Ramos (cell line): Measurements from ENCODE around the gene NRG3.

ENCODE experiments used
- in situ Hi-C: fragments of 300-500 bp; cut with MboI; formaldehyde crosslinking; loops from one replicate; pipeline ENCODE4 v1.14.3; 2022; ENCODE audit warnings: low sequenced_read_pairs; ENCODE audit not compliant: unreplicated experiment

NRG3 gene

DNA sequence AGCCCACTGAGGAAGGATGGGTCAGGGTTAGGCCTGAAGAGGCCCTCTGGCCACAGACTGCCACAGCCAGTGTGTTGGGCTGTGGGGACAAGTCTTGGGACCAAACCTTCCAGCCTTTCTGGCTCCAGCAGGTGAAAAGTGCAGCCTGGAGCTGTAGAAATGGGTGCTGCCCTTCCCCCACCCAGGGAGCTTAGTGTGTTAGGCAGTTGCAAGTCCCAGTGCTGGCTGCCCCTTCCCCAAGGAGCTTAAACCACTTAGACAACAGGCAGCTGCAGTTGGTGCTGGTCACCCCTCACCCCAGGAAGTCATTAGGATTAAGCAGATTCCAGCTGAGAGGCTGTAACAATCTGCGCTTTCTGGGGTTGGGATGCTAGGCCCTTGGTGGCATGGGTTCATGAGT is 563.3 kb downstream of the NRG3 start:
- in situ Hi-C loops: no loop called here

DNA sequence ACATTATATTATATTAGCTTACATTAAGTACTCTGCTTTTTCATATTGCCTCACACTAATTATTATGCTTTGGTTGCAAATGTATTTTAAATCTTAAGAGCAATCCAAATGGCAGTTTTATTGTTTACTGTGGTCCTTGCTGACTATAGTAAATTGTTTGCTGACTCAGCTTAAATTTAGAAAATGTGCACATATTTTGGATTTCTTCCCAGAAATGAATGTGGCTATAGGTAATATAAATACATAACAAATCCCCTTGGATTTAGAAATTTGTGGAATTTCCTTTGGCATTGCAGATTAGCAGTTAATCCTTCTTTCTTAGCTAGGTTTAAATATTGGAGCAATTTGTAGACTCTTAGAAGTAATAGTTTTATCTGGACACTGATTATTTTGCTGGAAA is 565.8 kb downstream of the NRG3 start:
- in situ Hi-C loops: no loop called here

DNA sequence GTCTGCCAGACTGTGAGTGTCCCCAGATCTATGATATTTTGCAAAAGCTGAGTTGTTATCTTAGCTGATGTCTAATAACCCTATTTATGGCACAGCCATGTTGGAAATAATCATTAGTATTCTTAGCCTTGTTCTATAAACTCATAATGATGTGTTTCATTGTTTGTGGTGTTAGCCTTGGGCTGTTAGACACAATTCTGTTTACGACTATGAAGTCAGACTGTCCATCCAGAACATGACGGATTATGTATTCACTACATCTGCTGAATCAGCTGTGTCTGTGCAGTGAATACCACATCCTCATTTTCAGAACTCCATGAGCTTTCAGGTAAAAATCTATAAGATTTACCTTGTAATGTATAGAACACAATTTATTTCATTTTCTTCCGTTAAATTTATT is 577.1 kb downstream of the NRG3 start:
- in situ Hi-C loops: no loop called here

DNA sequence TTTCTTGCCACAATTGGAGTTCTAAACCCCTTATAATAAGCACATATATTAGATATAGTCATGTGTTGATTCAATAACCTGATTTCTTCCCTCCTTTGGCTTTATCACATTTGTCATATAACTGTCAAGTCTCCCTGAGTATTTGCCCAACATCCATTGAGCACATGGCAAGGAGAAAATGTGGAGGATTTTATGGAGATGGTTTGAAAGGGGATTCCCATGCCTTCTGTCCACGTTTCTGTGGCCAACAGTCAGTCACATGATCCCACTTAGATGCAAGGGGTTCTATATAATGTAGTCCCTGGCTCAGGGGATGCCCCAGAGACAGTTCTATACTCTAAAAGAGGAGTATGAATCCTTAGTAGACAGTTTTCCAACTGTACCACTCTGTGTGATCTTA is 577.7 kb downstream of the NRG3 start:
- in situ Hi-C loops: no loop called here

DNA sequence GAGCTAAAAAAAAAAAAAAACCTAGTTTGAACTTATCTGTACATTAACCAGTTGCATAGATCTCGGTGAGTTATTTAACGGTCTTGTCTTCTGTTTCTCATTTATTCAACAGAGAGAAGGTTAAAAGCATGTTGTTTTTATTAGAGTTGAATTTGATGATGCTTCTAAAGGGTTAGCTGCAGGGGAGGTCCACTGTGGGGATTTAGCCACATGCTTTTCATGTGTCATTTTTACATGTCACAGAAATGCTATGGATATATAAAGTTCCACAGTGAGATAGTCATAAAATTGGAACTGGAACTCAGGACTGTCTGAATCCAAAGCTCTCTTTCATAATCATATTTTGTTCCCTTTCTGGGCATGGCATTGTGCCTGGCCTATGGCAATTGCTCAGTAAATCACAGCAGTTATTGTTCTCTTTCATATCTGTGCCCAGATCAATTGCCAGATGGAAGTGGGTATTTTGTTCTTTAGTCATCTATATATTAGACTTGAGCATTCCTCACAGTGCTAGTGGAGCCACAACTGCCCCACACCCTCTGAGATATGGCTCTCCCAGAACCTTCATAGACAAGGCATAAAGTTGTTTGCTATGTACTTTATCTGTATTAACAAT is 578.8 kb downstream of the NRG3 start:
- in situ Hi-C loops: no loop called here

DNA sequence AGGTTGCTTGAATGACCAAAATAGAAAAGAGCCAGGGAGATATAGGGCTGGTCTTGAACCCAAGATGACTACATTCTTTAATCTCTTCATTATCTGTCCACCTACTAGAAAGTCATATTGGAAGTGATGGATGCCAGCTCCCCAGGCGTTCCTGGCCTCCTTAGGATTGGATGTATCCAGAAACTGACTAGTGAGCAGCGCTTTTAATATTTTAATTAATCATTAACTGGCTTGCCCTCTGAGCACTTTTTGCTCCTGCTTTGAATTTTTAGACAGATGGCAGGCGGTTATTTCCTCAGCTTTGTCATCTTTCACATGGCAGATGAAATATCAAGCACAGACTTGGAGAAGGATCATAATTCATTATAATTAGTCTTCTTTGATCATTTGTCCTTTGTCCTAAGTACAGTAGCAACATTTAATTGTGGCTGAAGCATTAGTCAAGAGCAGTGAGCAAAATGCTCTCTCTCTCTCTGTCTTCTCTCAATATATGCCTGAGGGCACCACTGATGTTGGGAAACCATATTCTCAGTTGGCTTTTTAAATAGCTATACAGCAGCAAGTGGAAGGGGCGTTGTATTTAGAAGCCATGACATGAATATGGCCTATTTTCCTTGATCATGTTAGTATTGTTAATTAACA is 588.0 kb downstream of the NRG3 start:
- in situ Hi-C loops: no loop called here

DNA sequence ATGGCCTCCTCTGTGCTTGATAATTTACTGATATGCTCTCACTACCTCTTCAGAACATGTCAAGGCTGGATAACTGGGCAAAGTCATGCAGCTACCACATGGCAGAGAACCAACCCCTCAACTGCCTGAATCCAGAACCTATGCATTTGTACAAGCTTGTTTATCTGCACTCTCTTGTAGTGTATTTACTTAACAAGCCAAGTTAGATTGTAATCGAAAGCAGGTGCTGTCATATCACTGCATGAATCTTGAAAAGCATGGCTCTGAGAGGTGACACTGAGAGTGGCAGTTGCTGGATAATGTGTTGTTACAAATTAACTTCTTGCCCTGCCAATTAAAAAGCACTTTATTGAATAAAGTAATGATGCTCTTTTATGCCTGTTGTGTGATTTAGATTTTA is 588.6 kb downstream of the NRG3 start:
- in situ Hi-C loops: no loop called here

DNA sequence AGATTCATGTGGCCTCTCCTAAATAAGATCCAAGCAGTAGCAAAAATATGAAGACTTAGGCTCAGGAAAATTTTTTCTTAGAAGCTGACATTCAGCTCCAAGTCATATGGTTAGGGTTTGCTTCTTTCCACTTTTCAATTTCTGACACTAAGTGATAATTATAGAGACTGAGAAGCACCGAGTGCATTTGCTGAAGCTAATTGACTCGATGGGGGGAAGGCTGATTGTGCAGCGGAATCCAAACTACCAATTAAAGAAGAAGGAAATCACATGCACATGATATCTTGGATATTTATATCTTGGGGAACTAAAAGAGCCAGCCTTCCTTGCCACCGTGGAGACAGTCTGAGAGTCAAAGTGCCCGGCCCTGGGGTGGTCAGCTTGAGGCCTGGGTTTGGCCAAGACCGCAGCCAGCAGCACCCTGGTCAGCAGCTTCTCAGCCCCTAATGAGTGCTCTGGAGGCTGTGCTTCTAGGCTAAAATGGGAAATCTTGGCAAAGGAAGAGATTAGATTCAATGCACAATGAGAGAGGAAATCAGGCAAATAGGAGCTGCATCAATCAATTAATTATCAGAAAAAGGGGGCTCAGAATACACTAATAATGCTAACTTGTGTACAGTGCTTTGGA is 589.3 kb downstream of the NRG3 start:
- in situ Hi-C loops: no loop called here

DNA sequence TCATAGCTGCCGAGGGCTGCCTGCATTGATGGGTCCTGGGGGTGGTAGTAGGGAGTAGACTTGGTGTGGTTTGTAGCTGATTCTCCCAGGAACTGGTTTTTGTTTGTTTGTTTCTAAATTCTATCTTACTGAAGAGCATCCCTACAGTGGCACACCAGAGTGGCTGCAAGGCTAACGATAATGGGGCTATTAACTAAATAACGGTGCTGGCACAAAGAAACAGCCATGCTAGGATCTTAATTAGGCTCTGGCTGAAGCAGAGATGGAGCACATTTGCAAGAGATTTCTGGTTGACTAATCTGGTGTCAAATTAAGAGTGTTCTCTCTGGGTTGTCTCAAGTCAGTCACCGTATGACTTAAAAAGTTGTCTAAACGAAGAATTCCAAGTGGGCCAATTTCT is 590.0 kb downstream of the NRG3 start:
- in situ Hi-C loops: no loop called here

DNA sequence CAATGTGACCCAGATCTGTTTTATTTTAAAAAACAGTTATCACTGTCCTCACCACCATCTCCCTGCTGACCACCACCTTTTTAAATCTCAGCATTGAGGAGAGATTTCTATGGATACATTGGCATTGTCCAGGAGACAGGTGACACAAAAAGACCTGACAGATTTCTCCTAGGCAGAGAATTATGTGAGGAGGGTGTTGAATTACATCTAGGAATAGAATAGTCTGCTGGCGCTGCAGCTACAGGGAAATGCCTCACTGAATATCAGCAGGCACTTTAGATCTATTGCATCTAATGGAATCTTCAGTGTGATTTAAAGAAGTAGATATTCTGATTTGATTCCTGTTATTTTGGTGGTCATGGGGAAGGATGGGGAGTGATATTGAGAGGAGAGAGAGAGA is 593.5 kb downstream of the NRG3 start:
- in situ Hi-C loops: no loop called here

DNA sequence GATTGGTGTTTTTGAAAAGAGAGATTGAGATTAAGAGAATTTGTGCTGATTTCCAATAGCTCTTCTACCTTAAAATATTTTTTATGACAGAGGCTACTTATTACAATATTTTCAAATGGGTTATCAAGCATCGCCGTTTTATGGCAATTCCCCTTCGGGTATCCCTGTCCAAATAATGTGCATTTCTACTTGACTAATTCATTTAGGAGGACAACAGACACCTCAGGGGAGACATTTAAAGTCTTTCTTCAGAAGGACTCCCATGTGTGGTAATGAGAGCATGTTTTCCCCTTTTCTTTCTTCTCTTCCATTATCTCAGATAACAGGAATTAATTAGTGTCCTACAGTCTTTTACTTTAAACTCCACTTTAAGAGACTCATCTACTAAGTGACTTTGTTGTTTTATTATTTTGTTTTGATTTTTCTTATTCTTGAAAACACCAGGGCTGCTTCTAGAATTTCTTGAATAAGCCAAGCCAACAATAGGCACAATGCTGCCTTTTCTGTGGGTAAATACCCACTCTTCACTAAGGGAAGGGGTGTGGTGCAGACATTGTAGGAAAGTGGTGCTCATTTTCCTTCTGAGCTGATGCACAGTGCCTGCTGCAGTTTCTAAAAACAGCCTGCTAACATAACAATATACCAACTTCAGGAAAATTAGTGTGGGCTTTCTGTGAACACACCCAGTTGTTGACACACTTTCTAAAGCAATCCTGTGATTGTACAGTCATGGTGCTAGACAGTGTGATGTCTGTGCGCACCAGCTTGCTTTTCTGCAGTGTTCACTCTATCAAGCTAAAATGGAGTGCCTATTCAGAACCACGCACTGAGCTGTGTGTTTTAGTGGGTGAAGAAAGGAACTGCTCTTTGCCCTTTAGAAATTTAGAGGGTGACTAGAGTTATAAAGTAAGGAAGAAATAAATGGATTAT is 597.7 kb downstream of the NRG3 start:
- in situ Hi-C loops: no loop called here

DNA sequence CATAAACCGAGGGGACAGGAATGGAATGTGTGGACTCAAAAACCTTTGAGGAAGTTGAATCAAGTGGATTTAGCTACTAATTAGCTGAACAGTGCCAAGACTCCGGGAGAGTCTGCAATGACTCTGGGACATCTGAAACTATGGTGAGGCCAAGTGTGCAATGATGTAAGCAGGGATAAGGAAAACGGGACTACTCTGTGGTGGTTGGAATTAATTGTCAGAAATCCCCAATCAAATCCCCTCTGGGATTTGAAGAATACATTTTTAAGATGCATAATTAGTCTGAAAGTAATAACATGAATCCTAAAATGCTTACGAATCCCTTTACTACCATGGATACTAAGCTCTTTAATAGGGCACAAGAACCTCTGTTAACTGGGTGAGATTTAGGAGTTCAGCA is 602.8 kb downstream of the NRG3 start:
- in situ Hi-C loops: no loop called here

DNA sequence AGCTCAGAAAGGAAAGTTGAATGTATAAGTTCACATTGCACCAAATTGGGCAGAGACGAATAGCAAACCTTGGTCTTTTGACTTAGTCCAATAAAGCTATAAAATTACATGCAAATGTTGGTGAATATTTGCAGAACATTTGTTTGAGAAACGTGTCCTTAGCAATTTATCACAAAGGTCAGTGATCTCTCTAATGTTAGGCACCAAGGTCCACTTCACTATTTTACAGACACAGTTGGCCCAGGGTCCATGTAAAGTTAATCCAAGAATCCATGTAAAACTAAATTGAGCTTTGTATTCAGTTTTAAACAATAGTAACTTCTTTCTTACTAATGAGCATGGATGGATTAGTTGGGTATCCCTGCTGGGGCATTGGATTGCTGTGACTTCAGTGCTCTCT is 617.7 kb downstream of the NRG3 start:
- in situ Hi-C loops: no loop called here

DNA sequence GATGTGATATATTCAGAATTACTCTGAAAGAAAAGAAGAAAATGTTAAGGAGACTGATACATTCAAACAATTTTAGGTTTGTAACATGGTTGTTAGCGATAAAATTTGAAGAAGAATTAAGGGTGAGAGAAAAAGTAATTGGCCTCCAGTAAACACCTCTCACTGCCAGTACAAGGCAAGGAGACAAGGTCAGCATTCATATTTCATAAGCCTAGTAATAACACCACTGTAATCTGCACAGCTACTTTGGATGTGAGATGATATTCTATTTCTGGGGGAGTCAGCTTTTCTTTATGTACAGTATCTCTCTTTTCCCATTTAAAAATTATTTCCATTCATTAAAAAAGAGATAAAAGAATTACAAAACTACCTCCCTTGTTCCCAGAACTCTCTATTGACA is 621.1 kb downstream of the NRG3 start:
- in situ Hi-C loops: no loop called here

DNA sequence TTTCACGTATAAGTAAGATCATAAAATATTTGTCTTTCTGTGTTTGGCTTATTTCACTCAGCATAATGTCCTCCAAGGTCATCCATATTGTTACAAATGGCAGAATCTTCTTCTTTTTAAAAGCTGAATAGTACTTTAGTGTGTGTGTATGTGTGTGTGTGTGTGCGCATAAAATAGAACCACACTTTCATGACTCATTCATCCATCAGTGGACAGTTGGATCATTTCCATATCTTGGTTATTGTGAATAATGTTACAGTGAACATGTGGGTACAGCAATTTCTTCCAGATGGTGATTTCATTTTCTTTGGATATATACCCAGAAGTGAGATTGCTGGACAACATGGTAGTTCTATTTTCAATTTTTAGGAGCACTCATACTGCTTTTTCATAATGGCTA is 622.4 kb downstream of the NRG3 start:
- in situ Hi-C loops: no loop called here

DNA sequence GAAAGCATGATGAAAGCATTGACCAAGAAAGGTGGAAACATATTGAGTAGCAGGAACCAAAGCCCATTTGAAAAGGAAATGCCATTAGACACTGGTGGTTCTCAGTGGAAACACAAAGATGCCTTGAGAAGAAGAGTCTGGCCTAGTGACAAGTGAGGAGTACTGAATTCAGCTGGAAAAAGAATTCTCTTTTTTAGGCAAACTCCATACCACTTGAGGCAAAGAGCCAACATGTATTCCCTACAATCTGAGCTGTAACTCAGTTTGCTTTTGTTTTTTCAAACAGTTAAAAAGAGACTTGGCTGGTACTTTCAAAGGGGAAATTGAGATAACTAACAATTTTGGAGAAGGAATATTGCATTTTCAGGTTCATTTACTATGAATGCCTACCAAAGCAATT is 624.0 kb downstream of the NRG3 start:
- in situ Hi-C loops: no loop called here

DNA sequence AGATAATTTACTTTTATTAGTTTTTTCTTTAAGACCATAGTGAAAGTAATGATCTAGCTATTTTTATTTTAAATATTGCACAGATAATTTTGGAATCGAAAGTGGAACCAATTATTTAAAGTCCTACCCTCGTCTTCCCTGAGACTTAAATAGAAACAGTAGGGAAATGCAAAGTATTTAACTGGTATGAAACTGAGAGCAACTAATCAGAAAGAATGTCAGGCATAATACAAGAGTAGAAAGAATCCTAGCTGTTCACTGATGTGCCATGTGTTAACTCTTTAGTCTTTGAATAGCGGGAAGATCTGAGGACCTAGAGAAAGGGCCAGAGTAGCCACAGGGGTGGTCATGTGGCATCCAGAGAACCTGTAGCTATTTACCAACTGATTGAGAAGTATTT is 630.0 kb downstream of the NRG3 start:
- in situ Hi-C loops: no loop called here

DNA sequence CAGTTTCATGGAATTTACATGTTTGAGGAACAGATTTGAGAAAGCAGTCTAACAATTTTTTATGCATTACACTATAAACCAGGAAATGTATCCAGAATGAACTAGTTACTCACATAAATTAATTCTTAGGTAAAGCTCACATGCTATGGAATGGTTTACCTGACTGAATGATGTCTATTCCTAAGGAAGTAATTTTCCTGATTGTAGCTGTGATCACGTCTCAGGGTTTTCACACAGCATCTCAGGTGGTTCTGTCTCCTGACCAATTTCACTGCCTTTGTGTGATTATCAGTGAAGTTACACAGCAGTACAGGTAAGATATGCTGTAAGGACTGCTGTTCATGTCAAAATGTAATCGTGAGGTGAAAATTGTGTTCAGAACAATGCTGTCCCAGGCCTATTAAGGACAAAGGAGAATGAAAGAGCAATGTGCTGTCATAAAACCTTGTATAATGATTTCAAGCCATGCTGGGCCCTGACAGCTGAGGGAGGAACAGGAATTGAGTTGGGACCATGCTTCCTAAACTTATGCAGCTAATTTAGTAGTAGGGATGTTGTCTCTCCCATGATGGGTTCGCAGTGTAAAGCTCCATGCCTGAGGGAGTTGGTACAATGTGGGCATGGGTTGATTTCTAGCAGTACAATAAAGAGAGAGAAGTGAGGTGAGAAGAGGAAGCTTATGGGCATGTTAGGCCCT is 631.8 kb downstream of the NRG3 start:
- in situ Hi-C loops: no loop called here

DNA sequence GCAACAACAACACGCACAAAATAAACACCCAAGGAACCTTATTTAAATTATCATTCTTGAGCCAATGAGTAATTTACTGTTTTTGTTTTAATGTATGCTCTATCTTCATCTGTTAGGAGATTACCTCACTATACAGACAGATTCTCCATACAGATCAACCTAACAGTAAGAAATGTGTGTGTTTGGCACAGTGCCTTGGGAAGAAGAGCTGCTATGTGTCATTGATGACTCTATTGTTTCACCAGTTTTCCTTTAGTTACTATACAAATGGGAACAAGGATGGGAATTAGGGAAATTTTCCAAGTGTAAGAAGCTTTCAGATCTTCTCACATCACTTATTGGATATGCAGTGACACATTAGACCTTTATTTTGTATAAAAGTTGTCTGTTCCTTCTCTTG is 640.3 kb downstream of the NRG3 start:
- in situ Hi-C loops: no loop called here

DNA sequence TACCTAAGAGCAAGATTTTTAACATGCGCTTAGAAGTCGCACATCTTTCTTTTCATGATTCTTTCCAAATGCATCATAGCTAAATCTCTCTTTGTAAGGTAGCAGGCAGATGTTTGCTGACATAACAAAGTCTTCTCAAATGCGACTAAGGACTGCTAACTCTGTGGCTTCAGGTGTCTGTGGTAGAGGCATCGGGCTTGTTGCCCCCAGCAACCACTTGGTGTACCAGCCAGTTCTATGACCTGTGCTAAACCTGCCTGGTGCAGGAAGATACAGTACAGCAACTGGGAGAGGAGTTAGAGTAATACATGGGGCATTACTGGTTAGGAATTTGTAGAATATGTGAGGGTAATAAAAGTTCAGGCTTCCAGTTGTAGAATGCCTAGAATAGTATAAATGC is 654.1 kb downstream of the NRG3 start:
- in situ Hi-C loops: no loop called here
